HUDEP-2 (cell line): ENCODE results near the gene PCBP3.
"Not testable (repeated sequence)": the region's sequence is repeated elsewhere in the genome, so short reads cannot be mapped to it uniquely, and the experiment has no call there.

Experiments
- DNase-seq, 76 experiments: peaks; one replicate each; lab custom pipeline; 2025; ENCODE audit not compliant: unreplicated experiment in 76 of 76; lab: John Stamatoyannopoulos, UW

The PCBP3 gene

GRCh38 chr21:45885930-45886601 lies 242.5 kb downstream of the PCBP3 start:
- DNase-seq: not testable (repeated sequence)

GRCh38 chr21:45886610-45887026 lies 243.1 kb downstream of the PCBP3 start:
- DNase-seq: no peak

- DNase-seq: no peak
Observed at GRCh38 chr21:45887120-45887611, 243.6 kb downstream of the PCBP3 start.

- no peak for DNase-seq
Observed at GRCh38 chr21:45887788-45888187, 244.3 kb downstream of the PCBP3 start.

GRCh38 chr21:45888386-45889009 lies 245.0 kb downstream of the PCBP3 start:
- no peak for DNase-seq

- DNase-seq: no peak
Observed at GRCh38 chr21:45889256-45889655, 245.7 kb downstream of the PCBP3 start.

GRCh38 chr21:45889961-45890360 lies 246.4 kb downstream of the PCBP3 start:
- no peak for DNase-seq

GRCh38 chr21:45891388-45892155 lies 248.0 kb downstream of the PCBP3 start:
- no peak for DNase-seq

GRCh38 chr21:45892156-45892915 lies 248.8 kb downstream of the PCBP3 start:
- peak in 2 of 76 experiments; percentile 8 to 19 for DNase-seq

- no peak for DNase-seq
Observed at GRCh38 chr21:45892916-45893739, 249.6 kb downstream of the PCBP3 start.

- no peak for DNase-seq
Observed at GRCh38 chr21:45893740-45894449, 250.4 kb downstream of the PCBP3 start.

- DNase-seq: no peak
Observed at GRCh38 chr21:45894450-45894825, 250.9 kb downstream of the PCBP3 start.

GRCh38 chr21:45894906-45895777 lies 251.6 kb downstream of the PCBP3 start:
- DNase-seq: no peak

- no peak for DNase-seq
Observed at GRCh38 chr21:45895778-45896370, 252.3 kb downstream of the PCBP3 start.

- not testable (repeated sequence) for DNase-seq
Observed at GRCh38 chr21:45896431-45896830, 252.9 kb downstream of the PCBP3 start.

- no peak for DNase-seq
Observed at GRCh38 chr21:45897191-45898027, 253.9 kb downstream of the PCBP3 start.

GRCh38 chr21:45898028-45898350 lies 254.5 kb downstream of the PCBP3 start:
- no peak for DNase-seq
